GM19324 (cell line): ENCODE measurements around the gene MRPS10.
"Not testable (repeated sequence)": the region's sequence is repeated elsewhere in the genome, so short reads cannot be mapped to it uniquely, and the experiment has no call there.

Experiments used
- ATAC-seq: cut with Tn5 transposase; IDR thresholded peaks from one replicate; pipeline ENCODE4 v1.9.1; 2021; ENCODE audit warnings: mild to moderate bottlenecking, moderate library complexity; ENCODE audit not compliant: unreplicated experiment, low FRiP score

The MRPS10 gene

DNA sequence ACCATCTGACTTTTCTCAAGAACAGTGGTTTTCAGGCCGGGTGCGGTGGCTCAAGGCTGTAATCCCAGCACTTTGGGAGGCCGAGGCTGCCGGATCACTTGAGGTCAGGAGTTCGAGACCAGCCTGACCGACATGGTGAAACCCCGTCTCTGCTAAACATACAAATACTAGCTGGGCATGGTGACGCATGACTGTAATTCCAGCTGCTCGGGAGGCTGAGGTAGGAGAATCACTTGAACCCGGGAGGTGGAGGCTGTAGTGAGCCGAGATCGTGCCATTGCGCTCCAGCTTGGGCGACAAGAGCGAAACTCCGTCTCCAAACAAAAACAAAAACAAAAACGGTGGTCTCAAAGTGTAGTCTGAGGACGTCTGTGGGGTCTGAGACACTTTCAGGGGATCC lies 1.2 kb downstream of the MRPS10 start:
- not testable (repeated sequence) for ATAC-seq

GRCh38 chr6:42212442-42212841 lies 5.2 kb downstream of the MRPS10 start:
- no peak for ATAC-seq

GRCh38 chr6:42211726-42212125 lies 5.9 kb downstream of the MRPS10 start:
- no peak for ATAC-seq

DNA sequence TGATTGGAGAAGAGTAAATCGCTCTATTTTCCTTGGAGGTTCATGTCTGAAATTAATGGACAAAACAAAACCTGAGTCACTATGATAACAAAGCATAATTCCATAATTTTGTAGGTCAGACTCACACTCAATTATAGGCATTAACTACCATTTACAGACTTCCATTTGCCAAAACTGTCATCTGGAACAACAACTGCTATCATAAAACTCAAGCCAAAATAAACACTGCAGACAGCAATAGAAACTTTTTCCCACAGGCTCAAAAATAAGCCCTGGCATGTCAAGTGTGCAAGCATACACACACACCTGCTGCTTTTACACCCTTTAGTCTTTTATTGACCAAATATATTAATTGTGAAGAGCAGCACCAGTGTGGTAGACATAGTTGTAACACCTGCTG lies 7.1 kb downstream of the MRPS10 start:
- no peak for ATAC-seq

DNA sequence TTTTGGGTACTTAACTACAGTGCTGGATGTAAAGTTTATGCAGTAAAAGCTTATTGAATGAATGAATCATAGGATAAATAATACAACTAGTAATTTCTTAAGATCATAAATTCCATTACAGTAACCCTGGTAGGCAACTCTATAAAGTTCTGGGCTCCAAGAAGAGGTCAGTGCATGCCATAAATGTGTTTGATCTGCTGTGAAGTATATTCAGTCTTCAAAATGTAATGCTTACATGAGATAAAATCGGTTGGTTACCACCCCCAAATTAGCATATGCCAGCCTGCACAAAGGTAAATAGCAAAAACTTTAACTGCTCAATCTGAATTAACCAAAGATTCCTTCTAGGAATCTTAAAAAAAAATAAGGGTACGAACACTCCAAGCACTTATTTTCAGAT lies 10.1 kb downstream of the MRPS10 start:
- ATAC-seq = not testable (repeated sequence)

DNA sequence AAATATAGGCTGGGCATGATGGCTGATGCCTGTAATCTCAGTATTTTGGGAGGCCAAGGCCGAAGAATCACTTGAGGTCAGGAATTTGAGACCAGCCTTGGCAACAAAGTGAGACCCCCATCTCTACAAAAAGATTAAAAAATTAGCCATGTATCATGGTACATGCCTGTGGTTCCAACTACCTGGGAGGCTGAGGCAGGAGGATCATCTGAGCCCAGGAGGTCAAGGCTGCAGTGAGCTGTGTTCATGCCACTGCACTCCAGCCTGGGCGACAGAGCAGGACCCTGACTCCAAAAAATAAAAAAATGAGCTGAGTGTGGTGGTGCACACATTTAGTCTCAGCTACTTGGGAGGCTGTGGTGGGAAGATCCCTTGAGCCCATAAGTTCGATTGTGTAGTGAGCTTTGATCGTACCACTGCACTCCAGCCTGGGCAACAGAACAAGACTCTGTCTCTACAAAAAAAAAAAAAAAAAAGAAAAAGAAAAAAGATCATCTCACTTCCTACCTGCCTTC lies 12.8 kb downstream of the MRPS10 start:
- ATAC-seq = no peak

DNA sequence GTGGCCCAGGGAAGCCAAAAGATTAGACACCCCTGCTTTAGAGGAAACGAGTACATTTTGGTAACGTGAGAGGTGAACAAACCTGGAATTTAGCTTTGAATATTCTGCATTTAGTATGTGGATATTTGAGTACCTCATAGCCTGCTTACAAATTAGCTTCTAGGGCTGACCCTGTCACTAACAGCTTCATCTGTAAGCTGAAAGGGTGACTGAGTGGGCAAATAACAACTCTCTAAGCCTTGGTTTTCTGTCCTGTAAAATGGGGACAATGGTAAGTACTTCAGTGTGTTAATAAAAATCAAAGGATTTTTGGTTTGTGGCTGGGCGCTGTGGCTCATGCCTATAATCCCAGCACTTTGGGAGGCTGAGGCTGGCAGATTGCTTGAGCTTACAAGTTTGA lies 14.5 kb downstream of the MRPS10 start:
- ATAC-seq = no peak

GRCh38 chr6:42202131-42202915 lies 15.3 kb downstream of the MRPS10 start:
- not testable (repeated sequence) for ATAC-seq

- no peak for ATAC-seq
These were observed 16.3 kb downstream of the MRPS10 start for GRCh38 chr6:42201382-42201781.

DNA sequence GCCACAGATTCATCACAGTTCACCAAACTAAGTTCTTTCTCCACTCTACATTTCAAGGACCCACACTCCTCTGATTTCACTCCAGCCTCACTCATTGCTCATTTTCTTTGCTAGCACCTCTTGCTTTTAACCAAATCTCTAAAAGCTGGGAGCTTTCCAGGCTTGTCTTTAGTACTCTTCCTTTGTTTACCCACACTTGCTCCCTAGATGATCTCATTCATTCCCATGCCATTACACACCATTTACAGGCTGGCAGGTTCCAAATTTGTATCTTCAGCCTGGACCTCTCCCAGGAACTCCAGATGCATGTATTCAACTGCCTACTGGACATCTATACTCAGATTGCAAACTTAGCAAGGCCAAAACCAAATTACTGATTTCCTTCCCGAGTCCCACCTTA lies 17.6 kb downstream of the MRPS10 start:
- ATAC-seq = no peak

DNA sequence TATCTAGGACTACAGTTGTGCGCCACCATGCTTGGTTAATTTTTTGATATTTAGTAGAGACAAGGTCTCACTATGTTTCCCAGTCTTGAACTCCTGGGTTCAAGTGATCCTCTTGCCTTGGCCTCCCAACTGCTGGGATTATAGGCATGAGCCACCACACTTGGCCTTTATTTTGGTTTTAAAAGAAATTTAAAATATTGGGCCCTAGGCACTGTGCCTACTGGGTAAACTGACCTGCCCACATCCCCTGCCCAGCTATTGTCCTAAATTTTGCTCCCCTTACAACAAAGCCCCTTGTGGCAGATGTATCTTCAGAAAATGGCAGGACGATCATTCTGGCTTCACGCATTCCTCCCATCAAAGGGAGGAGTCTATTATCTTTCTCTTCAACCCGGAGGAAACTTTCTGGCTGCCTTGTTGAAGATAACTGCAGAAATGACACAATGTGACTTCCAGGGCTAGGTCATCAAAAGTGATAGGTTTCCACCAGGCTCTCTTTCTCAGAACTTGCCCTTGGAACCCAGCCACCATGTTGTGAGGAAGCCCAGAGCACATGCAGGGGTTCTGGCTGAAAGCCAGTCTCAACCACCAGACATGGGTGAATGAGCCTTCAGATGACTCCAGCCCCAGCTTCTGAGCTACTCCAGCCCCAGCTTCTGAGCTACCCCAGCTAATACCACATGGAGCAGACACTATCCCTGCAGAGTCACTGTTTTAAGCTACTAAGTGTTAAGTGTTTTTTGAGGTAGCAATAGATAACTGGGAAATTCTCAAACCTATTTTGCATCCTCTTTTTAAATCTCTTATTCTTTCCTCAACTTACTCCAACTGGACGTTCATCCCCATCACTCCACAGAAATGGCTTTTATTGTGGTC lies 18.3 kb downstream of the MRPS10 start:
- ATAC-seq = no peak

- no peak for ATAC-seq
These were observed 19.9 kb downstream of the MRPS10 start for GRCh38 chr6:42197555-42198362.

GRCh38 chr6:42195415-42195814 lies 22.2 kb downstream of the MRPS10 start:
- ATAC-seq = no peak

DNA sequence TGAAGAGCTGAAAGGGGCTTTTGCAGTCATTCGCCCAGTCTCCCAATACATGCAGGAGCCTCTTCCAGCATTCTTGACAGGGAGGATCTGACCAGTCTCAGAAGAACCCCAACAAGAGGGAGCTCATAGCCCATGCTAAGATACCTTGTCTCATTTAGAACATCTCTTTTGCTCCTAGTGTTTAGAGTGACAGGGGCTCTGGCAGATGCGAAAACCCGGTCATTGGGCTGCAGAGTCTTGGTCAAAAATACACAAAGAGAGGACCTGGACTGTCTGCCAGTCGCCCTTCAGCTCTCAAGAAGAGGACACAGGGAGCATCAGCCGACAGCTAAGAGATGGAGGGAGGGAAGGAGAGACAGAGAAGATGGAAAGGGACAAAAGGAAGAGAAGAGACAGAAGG lies 23.6 kb downstream of the MRPS10 start:
- no peak for ATAC-seq

GRCh38 chr6:42193491-42193894 lies 24.2 kb downstream of the MRPS10 start:
- ATAC-seq = no peak

- not testable (repeated sequence) for ATAC-seq
These were observed 25.3 kb downstream of the MRPS10 start for GRCh38 chr6:42192385-42192784.

- ATAC-seq = no peak
These were observed 27.0 kb downstream of the MRPS10 start for GRCh38 chr6:42190554-42191183.

DNA sequence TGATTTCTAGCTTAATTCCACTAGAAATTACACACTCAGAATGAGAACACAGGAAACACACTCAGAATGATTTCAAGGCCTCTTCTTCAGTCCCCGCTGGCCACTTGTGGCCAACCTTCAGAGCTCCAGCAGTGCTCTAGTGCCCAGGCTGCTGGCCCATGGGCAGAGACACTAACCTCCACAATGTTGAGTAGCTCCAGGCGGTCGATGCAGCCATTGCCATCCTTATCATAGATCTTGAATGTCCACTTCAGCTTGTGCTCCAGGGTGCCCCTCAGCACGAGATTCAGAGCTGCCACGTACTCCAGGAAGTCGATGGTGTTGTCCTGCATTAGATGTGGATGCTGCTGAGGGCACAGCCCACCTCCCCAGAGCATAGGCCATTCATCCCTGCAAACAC lies 29.3 kb downstream of the MRPS10 start:
- no peak for ATAC-seq

GRCh38 chr6:42185597-42185996 lies 32.1 kb downstream of the MRPS10 start:
- no peak for ATAC-seq

DNA sequence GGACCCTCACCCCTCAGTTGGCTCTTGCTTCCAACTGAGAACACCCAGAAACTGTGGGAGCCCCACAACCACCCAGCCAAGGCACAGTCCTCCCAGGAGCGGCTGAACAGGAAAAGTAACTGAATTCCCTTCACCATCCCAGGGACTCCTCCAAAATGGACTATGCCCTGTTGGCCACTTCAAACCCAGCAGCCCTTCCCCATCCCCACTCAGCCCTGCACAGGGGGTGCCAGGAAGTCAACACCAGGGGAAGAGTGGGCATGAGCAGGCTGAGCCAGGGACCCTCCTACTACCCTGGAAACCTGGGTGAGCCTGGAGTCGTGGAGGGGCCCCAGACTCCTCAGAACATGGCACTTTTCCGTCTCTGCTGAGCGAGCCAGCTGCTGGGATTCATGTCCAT lies 33.2 kb downstream of the MRPS10 start:
- ATAC-seq = no peak
